A549 treated with ZK216348 at 1 μM for 4 hours (cell line): ENCODE data around the gene ZNF383. TPM values are rescaled to one million over a fixed set of nuclear protein-coding genes. Genes with fewer than 3 reads are reported as not detected.

Experiments
- total RNA-seq: library from RNA; stranded (reverse); fragments of 200-300 nt; extraction: Qiagen RNA extraction; gene quantifications from 5 replicates; pipeline ENCODE4 v1.2.3, GENCODE V29; 2022; ENCODE audit warnings: low read depth

The ZNF383 gene
- total RNA-seq = 5.2 to 10.5 TPM (median 6.5 TPM) in 5 replicates

GRCh38 chr19:37217775-37218591, at the start of gene ZNF383:
TSS of gene ZNF383 (plus strand) at chr19:37218214. CDS start at chr19:37230454, 12,240 bp downstream.

GRCh38 chr19:37172368-37173366, 45.3 kb upstream of the ZNF383 start, which contains the start of gene ZNF585A:
TSS of gene ZNF585A (minus strand) at chr19:37172695. CDS start at chr19:37169910, 2,785 bp downstream.

Other genes with a start within 250 kb of the ZNF383 start
- gene ZNF420, start 139.8 kb upstream of the ZNF383 start, total RNA-seq = 3.7 to 5.4 TPM (median 4.9 TPM) in 5 replicates
- 3.5 to 7.0 TPM (median 5.9 TPM) in 5 replicates for gene ZNF585A, start 45.5 kb upstream of the ZNF383 start, total RNA-seq
- 2.9 to 4.3 TPM (median 3.5 TPM) in 5 replicates for gene ZNF585B, start 7.7 kb upstream of the ZNF383 start, total RNA-seq
- 1.6 to 3.7 TPM (median 3.3 TPM) in 5 replicates for gene ZNF527, start 152.9 kb downstream of the ZNF383 start, total RNA-seq
- gene ZNF569, start 249.2 kb downstream of the ZNF383 start, total RNA-seq = 4.0 to 5.9 TPM (median 4.4 TPM) in 5 replicates